GM06990 (cell line): ENCODE data around the gene TOP3B.

Experiments
- DNase-seq: peaks from one replicate; pipeline ENCODE4 v3.0.0-alpha.2; 2011; ENCODE audit not compliant: insufficient read length; ENCODE audit errors: extremely low read depth
- H3K27me3 ChIP-seq: replicated peaks from 2 replicates; pipeline ENCODE4 v1.6.0; 2011; ENCODE audit warnings: low read length; ENCODE audit not compliant: control insufficient read depth, insufficient read depth
- H3K36me3 ChIP-seq: 2 replicates; pipeline ENCODE4 v1.5.1; 2011; ENCODE audit warnings: low read length; ENCODE audit not compliant: control insufficient read depth, insufficient read depth
- H3K4me3 ChIP-seq: replicated peaks from 2 replicates; pipeline ENCODE4 v1.5.1; 2011; ENCODE audit warnings: low read depth, mild to moderate bottlenecking, control low read depth, low read length
- CTCF ChIP-seq: IDR thresholded peaks from 2 replicates; pipeline ENCODE4 v1.5.1; 2011; ENCODE audit warnings: low read length, control low read depth, mild to moderate bottlenecking, inconsistent platforms; ENCODE audit not compliant: insufficient read depth, poor library complexity, severe bottlenecking

The TOP3B gene

GRCh38 chr22:21936151-21936775, 46.3 kb downstream of the TOP3B start:
- no peak overlapping the region for H3K4me3 ChIP-seq
- no peak for TF ChIP-seq CTCF
- DNase-seq = no peak
- no peaks in the 10 kb centered on the region; the same call in 1 of the 2 replicates for H3K36me3 ChIP-seq
- no peaks in the 10 kb centered on the region for H3K27me3 ChIP-seq

- H3K36me3 ChIP-seq = no peaks in the 10 kb centered on the region; the same call in none of the 2 replicates
- H3K4me3 ChIP-seq = no peak overlapping the region
- H3K27me3 ChIP-seq = no peaks in the 10 kb centered on the region
- DNase-seq = no peak
- no peak for TF ChIP-seq CTCF
Observed at GRCh38 chr22:21933910-21934309, 48.7 kb downstream of the TOP3B start.

GRCh38 chr22:21933413-21933812, 49.2 kb downstream of the TOP3B start:
- Histone ChIP-seq H3K4me3 (no peak overlapping the region), H3K36me3 (no peaks in the 10 kb centered on the region; the same call in none of the 2 replicates), H3K27me3 (no peaks in the 10 kb centered on the region)
- DNase-seq = no peak
- no peak for TF ChIP-seq CTCF

- Histone ChIP-seq H3K27me3 (no peaks in the 10 kb centered on the region), H3K36me3 (no peaks in the 10 kb centered on the region; the same call in none of the 2 replicates), H3K4me3 (no peak overlapping the region)
- no peak for TF ChIP-seq CTCF
- DNase-seq = no peak
Observed at GRCh38 chr22:21932347-21932746, 50.2 kb downstream of the TOP3B start.

GRCh38 chr22:21931056-21931455, 51.5 kb downstream of the TOP3B start:
- no peaks in the 10 kb centered on the region for H3K27me3 ChIP-seq
- no peak overlapping the region for H3K4me3 ChIP-seq
- H3K36me3 ChIP-seq = no peaks in the 10 kb centered on the region; the same call in none of the 2 replicates
- no peak for TF ChIP-seq CTCF
- DNase-seq = no peak

- TF ChIP-seq CTCF = no peak
- Histone ChIP-seq H3K27me3 (no peaks in the 10 kb centered on the region), H3K4me3 (no peak overlapping the region), H3K36me3 (no peaks in the 10 kb centered on the region; the same call in 1 of the 2 replicates)
- DNase-seq = no peak
Observed at GRCh38 chr22:21929253-21929652, 53.3 kb downstream of the TOP3B start.
